Measurements from ENCODE around the gene KRTCAP3. TPM values are rescaled to one million over a fixed set of nuclear protein-coding genes. Genes with fewer than 3 reads are reported as not detected.

The KRTCAP3 gene
- total RNA-seq: 32.1 TPM
- polyA plus RNA-seq (ENCODE audit: insufficient read depth, low read depth, low replicate concordance): 17.2 TPM
- long read RNA-seq, donor 1: 0 reads
- long read RNA-seq, donor 2: 0 reads
- long read RNA-seq, donor 3, partial matches to known transcripts: 0 of 3 reads
- long read RNA-seq, donor 3, other reads (novel, unspliced or antisense): 0 of 3 reads
- long read RNA-seq, donor 4, partial matches to known transcripts: 0 of 3 reads
- long read RNA-seq, donor 4, other reads (novel, unspliced or antisense): 0 of 3 reads
- long read RNA-seq, donor 5: 0 reads
- long read RNA-seq, donor 6, partial matches to known transcripts: 6 of 6 reads
- long read RNA-seq, donor 6, other reads (novel, unspliced or antisense): 0 of 6 reads
- long read RNA-seq, donor 7, partial matches to known transcripts: 8 of 21 reads
- long read RNA-seq, donor 7, other reads (novel, unspliced or antisense): 9 of 21 reads
- long read RNA-seq, donor 8, partial matches to known transcripts: 0 of 4 reads
- long read RNA-seq, donor 8, other reads (novel, unspliced or antisense): 0 of 4 reads
- long read RNA-seq, donor 9: 0 reads
- long read RNA-seq, donor 10, partial matches to known transcripts: 0 of 2 reads
- long read RNA-seq, donor 10, other reads (novel, unspliced or antisense): 0 of 2 reads

- peak; percentile 27 for TF ChIP-seq CTCF (IDR thresholded peaks at IDR 0.05; ENCODE audit: borderline replicate concordance, extremely low read depth, insufficient read depth)
- intact Hi-C loops (cut with DNase I): no loop called here
- peaks cover 7 to 56% (median 34%) of the 10 kb centered on the region in 3 donors for H3K36me3 ChIP-seq (ENCODE audit: control insufficient read depth in 2 of 3, insufficient read depth in 3 of 3, low read length in 3 of 3)
- H3K27ac ChIP-seq (ENCODE audit: low read depth in 2 of 2, low read length in 2 of 2): no peak within 1 kb of the TSS
- no peaks in the 10 kb centered on the region for H3K4me1 ChIP-seq (ENCODE audit: control insufficient read depth in 2 of 3, insufficient read depth in 2 of 3, low read depth in 1 of 3, low read length in 3 of 3)
- H3K4me3 ChIP-seq (ENCODE audit: low read length in 3 of 3): peak within 1 kb of the TSS in 1 of 3 donors; percentile 13
- H3K9ac ChIP-seq (ENCODE audit: low read length in 3 of 3): peak within 1 kb of the TSS in 1 of 3 donors; percentile 34
- no peak for FAIRE-seq
- peak; percentile 71 to 86 (median 82) for DNase-seq
- H3K9me3 ChIP-seq (ENCODE audit: control insufficient read depth in 2 of 3, insufficient read depth in 1 of 3, low read length in 3 of 3): no peaks in the 10 kb centered on the region
- no peaks in the 10 kb centered on the region for H3K27me3 ChIP-seq (ENCODE audit: control insufficient read depth, insufficient read depth, low read length)
Measured at GRCh38 chr2:27441958-27442919, at the start of gene KRTCAP3. Gene KRTCAP3 (plus strand): TSS chr2:27442381. CDS start chr2:27442413, 32 bp downstream.

DNA sequence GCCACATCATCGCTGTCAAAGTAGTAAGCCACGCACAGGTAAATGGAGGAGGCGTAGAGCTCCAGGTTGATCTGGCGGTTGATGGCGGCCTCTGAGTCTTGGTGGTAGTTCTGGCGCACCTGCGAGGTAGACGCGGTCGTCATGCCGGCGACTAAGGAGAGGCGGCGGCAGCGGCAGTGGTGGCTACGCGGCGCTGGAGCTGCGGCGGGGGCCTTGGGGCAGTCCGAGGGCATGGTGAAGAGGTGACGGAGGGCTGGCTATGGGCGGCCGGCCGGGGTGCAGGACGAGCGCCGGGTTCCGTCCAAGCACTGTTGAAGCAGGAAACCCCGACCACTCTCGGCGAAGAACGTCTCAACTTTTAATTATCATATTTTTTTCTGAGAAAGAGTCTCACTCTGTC, 49.0 kb upstream of the KRTCAP3 start:
- FAIRE-seq (no peak), DNase-seq (no peak)
- H3K9me3 ChIP-seq (ENCODE audit: control insufficient read depth in 2 of 3, insufficient read depth in 1 of 3, low read length in 3 of 3): no peaks in the 10 kb centered on the region
- no peak overlapping the region for H3K4me3 ChIP-seq (ENCODE audit: low read length in 3 of 3)
- no peaks in the 10 kb centered on the region for H3K27me3 ChIP-seq (ENCODE audit: control insufficient read depth, insufficient read depth, low read length)
- H3K4me1 ChIP-seq (ENCODE audit: control insufficient read depth in 2 of 3, insufficient read depth in 2 of 3, low read depth in 1 of 3, low read length in 3 of 3): no peaks in the 10 kb centered on the region
- no peak for TF ChIP-seq CTCF (IDR thresholded peaks at IDR 0.05; ENCODE audit: borderline replicate concordance, extremely low read depth, insufficient read depth)
- H3K27ac ChIP-seq (ENCODE audit: low read depth in 2 of 2, low read length in 2 of 2): no peak overlapping the region
- H3K9ac ChIP-seq (ENCODE audit: low read length in 3 of 3): no peak overlapping the region
- peaks cover 0 to 7% (median 0%) of the 10 kb centered on the region in 3 donors for H3K36me3 ChIP-seq (ENCODE audit: control insufficient read depth in 2 of 3, insufficient read depth in 3 of 3, low read length in 3 of 3)
- intact Hi-C loops (cut with DNase I): no loop called here

DNA sequence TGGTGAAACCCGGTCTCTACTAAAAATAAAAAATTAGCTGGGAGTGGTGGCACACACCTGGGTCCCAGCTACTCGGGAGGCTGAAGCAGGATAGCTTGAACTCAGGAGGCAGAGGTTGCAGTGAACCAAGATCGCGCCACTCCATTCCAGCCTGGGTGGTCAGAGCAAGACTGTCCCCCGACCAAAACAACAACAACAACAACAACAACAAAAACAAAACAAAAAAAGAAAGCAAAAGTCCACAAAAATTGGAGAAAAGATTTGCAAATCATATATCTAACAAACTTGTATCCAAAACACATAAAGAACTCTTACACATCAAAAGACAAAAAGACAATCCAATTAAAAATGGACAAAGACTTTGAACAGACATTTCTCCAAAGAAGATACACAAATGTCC, 43.2 kb upstream of the KRTCAP3 start:
- no peaks in the 10 kb centered on the region for H3K27me3 ChIP-seq (ENCODE audit: control insufficient read depth, insufficient read depth, low read length)
- H3K36me3 ChIP-seq (ENCODE audit: control insufficient read depth in 2 of 3, insufficient read depth in 3 of 3, low read length in 3 of 3): no peaks in the 10 kb centered on the region
- H3K9ac ChIP-seq (ENCODE audit: low read length in 3 of 3): no peak overlapping the region
- intact Hi-C loops (cut with DNase I): no loop called here
- no peak for FAIRE-seq
- DNase-seq: no peak
- no peak overlapping the region for H3K4me3 ChIP-seq (ENCODE audit: low read length in 3 of 3)
- no peaks in the 10 kb centered on the region for H3K4me1 ChIP-seq (ENCODE audit: control insufficient read depth in 2 of 3, insufficient read depth in 2 of 3, low read depth in 1 of 3, low read length in 3 of 3)
- H3K27ac ChIP-seq (ENCODE audit: low read depth in 2 of 2, low read length in 2 of 2): no peak overlapping the region
- H3K9me3 ChIP-seq (ENCODE audit: control insufficient read depth in 2 of 3, insufficient read depth in 1 of 3, low read length in 3 of 3): no peaks in the 10 kb centered on the region
- TF ChIP-seq CTCF (IDR thresholded peaks at IDR 0.05; ENCODE audit: borderline replicate concordance, extremely low read depth, insufficient read depth): no peak
